SK-N-SH (cell line): ENCODE measurements around the gene IFNL2. TPM values are rescaled to one million over a fixed set of nuclear protein-coding genes. Genes with fewer than 3 reads are reported as not detected.

ENCODE experiments used
- CTCF ChIA-PET: fragments of 300-600, 350-600 bp; formaldehyde crosslinking; extraction: SDS; loops from one replicate; lab custom pipeline; 2021; lab: Yijun Ruan, JAX
- POLR2A ChIA-PET: fragments of 350-600 bp; sonication (Branson Sonifier 250); formaldehyde crosslinking; extraction: SDS; loops from one replicate; lab custom pipeline; 2020; ENCODE audit warnings: antibody characterized with exemption, inconsistent platforms; lab: Yijun Ruan, JAX
- DNase-seq: peaks from one replicate; pipeline ENCODE4 v3.0.0; 2012
- H2AFZ ChIP-seq: fragments of 200-600 bp; sonication (generic); 2 replicates; pipeline ENCODE4 v1.8.1; 2016; ENCODE audit warnings: antibody characterized with exemption, mild to moderate bottlenecking, low read depth
- H3F3A ChIP-seq: fragments of 200-600 bp; sonication (generic); replicated peaks from 2 replicates; pipeline ENCODE3; 2016; ENCODE audit warnings: antibody characterized with exemption, mild to moderate bottlenecking; ENCODE audit not compliant: insufficient read depth
- H3K27ac ChIP-seq, 2 experiments: fragments of 200-500 bp in 1 of 2; fragments of 200-600 bp in 1 of 2; sonication (Bioruptor generic) in 1 of 2; sonication (generic), shearing (Covaris generic) in 1 of 2; 2 replicates each; pipeline versions ENCODE4 v1.5.1 to v1.6.1; 2014 to 2016; ENCODE audit warnings: low read depth in 2 of 2, inconsistent platforms in 1 of 2, low read length in 1 of 2, mild to moderate bottlenecking in 1 of 2, mixed read lengths in 1 of 2
- H3K27me3 ChIP-seq: fragments of 200-600 bp; sonication (generic), shearing (Covaris generic); 2 replicates; pipeline ENCODE4 v1.6.1; 2016; ENCODE audit warnings: mixed run types; ENCODE audit not compliant: insufficient read depth
- H3K36me3 ChIP-seq, 2 experiments: fragments of 200-500 bp in 1 of 2; fragments of 200-600 bp in 1 of 2; sonication (Bioruptor generic) in 1 of 2; sonication (generic) in 1 of 2; replicated peaks in 1 of 2; 2 replicates each; pipeline versions ENCODE3 to v1.5.1; 2014 to 2016; ENCODE audit warnings: low read length in 1 of 2, mild to moderate bottlenecking in 1 of 2; ENCODE audit not compliant: insufficient read depth in 2 of 2, control insufficient read depth in 1 of 2
- H3K4me1 ChIP-seq, 2 experiments: fragments of 200-500 bp in 1 of 2; fragments of 200-600 bp in 1 of 2; sonication (Bioruptor generic) in 1 of 2; sonication (generic), shearing (Covaris generic) in 1 of 2; 2 replicates each; pipeline versions ENCODE4 v1.5.1 to v1.6.1; 2014 to 2016; ENCODE audit warnings: low read depth in 1 of 2, low read length in 1 of 2, mixed run types in 1 of 2; ENCODE audit not compliant: insufficient read depth in 2 of 2, control insufficient read depth in 1 of 2
- H3K4me2 ChIP-seq: fragments of 200-600 bp; sonication (generic), shearing (Covaris generic); 2 replicates; pipeline ENCODE4 v1.6.1; 2017; ENCODE audit warnings: mixed run types
- H3K4me3 ChIP-seq, 2 experiments: fragments of 200-500 bp in 1 of 2; fragments of 200-600 bp in 1 of 2; sonication (Bioruptor generic) in 1 of 2; sonication (generic), shearing (Covaris generic) in 1 of 2; 2 replicates each; pipeline versions ENCODE4 v1.5.1 to v1.8.1; 2014 to 2016; ENCODE audit warnings: low read depth in 2 of 2, inconsistent platforms in 1 of 2, low read length in 1 of 2, mild to moderate bottlenecking in 1 of 2, mixed read lengths in 1 of 2, moderate library complexity in 1 of 2
- H3K79me2 ChIP-seq: fragments of 200-600 bp; sonication (generic); 2 replicates; pipeline ENCODE4 v1.8.1; 2017; ENCODE audit warnings: mild to moderate bottlenecking; ENCODE audit not compliant: insufficient read depth
- H3K9ac ChIP-seq: fragments of 200-600 bp; sonication (generic); 2 replicates; pipeline ENCODE4 v1.6.1; 2017; ENCODE audit warnings: mixed run types
- H3K9me2 ChIP-seq: fragments of 200-600 bp; sonication (generic); 2 replicates; pipeline ENCODE4 v1.6.1; 2017; ENCODE audit warnings: mixed run types
- H3K9me3 ChIP-seq: fragments of 200-600 bp; sonication (generic); 2 replicates; pipeline ENCODE4 v1.6.1; 2017; ENCODE audit warnings: mixed run types, mild to moderate bottlenecking, moderate library complexity
- H4K20me1 ChIP-seq: fragments of 200-600 bp; sonication (generic); 2 replicates; pipeline ENCODE4 v1.6.1; 2017; ENCODE audit warnings: mild to moderate bottlenecking, mixed run types; ENCODE audit not compliant: insufficient read depth
- EP300 ChIP-seq, 2 experiments: IDR thresholded peaks; 2 replicates each; pipeline versions ENCODE4 v1.4.0 to v1.6.1; 2012; ENCODE audit warnings: borderline replicate concordance in 1 of 2, low read depth in 1 of 2, low read length in 1 of 2
- FOSL2 ChIP-seq: IDR thresholded peaks from 2 replicates; pipeline ENCODE4 v1.4.0; 2012; ENCODE audit warnings: low read depth, mild to moderate bottlenecking, moderate library complexity, borderline replicate concordance
- FOXJ3 ChIP-seq: sonication (generic); formaldehyde crosslinking; IDR thresholded peaks from 2 replicates; pipeline ENCODE4 v1.5.1; 2020; ENCODE audit warnings: mild to moderate bottlenecking, missing genetic modification reagents
- FOXM1 ChIP-seq: IDR thresholded peaks from 2 replicates; pipeline ENCODE4 v1.4.0; 2012; ENCODE audit warnings: low read depth, mild to moderate bottlenecking
- GATA2 ChIP-seq: sonication (generic); formaldehyde crosslinking; IDR thresholded peaks from 2 replicates; pipeline ENCODE4 v1.5.0; 2020; ENCODE audit warnings: mild to moderate bottlenecking, missing genetic modification reagents
- JUND ChIP-seq: IDR thresholded peaks from 2 replicates; pipeline ENCODE4 v1.4.0; 2012
- MEF2A ChIP-seq: IDR thresholded peaks from 2 replicates; pipeline ENCODE4 v1.4.0; 2012; ENCODE audit warnings: low read depth, borderline replicate concordance
- MXI1 ChIP-seq: IDR thresholded peaks from 2 replicates; pipeline ENCODE4 v1.6.1; 2012; ENCODE audit warnings: mild to moderate bottlenecking, low read depth, low read length, improper control_type of control experiment
- NFIC ChIP-seq: IDR thresholded peaks from 2 replicates; pipeline ENCODE4 v1.4.0; 2012; ENCODE audit warnings: borderline replicate concordance
- NRF1 ChIP-seq: IDR thresholded peaks from 2 replicates; pipeline ENCODE4 v1.6.1; 2012; ENCODE audit warnings: low read depth, mild to moderate bottlenecking, low read length
- RAD21 ChIP-seq: IDR thresholded peaks from 2 replicates; pipeline ENCODE4 v1.6.1; 2012; ENCODE audit warnings: mild to moderate bottlenecking, low read length
- RFX5 ChIP-seq: IDR thresholded peaks from 2 replicates; pipeline ENCODE4 v1.6.1; 2012; ENCODE audit warnings: mild to moderate bottlenecking, improper control_type of control experiment, low read length
- SIN3A ChIP-seq: IDR thresholded peaks from 2 replicates; pipeline ENCODE4 v1.6.1; 2012; ENCODE audit warnings: low read depth, mild to moderate bottlenecking, low read length, moderate library complexity, borderline replicate concordance
- SMC3 ChIP-seq: IDR thresholded peaks from 2 replicates; pipeline ENCODE4 v1.6.1; 2012; ENCODE audit warnings: low read depth, low read length, improper control_type of control experiment
- TCF12 ChIP-seq: IDR thresholded peaks from 2 replicates; pipeline ENCODE4 v1.4.0; 2012
- YY1 ChIP-seq: IDR thresholded peaks from 2 replicates; pipeline ENCODE4 v1.4.0; 2012; ENCODE audit warnings: low read depth, mild to moderate bottlenecking
- WGBS: methylation state at CpG from one replicate; pipeline ENCODE4 v1.1.6; 2017; ENCODE audit warnings: low lambda C conversion rate; 5-methylcytosine and 5-hydroxymethylcytosine counted together
- polyA plus RNA-seq, 3 experiments: library from polyadenylated mRNA; depleted of rRNA; stranded (reverse); fragments of >200 nt; gene quantifications; 2 replicates each; pipeline ENCODE4 v1.2.3, GENCODE V29; 2012
- TF ChIP-seq, protein P1 (sequence below): fragments of 200-600 bp; sonication (generic); IDR thresholded peaks from 2 replicates; pipeline ENCODE4 v1.6.1; 2017; ENCODE audit warnings: antibody characterized with exemption, mild to moderate bottlenecking, moderate library complexity
- TF ChIP-seq, protein P2 (sequence below): IDR thresholded peaks from 2 replicates; pipeline ENCODE4 v1.4.0; 2012; ENCODE audit warnings: low read depth
- TF ChIP-seq, protein P3 (sequence below): fragments of 150-350 bp; IDR thresholded peaks from 2 replicates; pipeline ENCODE4 v1.6.1; 2016; ENCODE audit warnings: mild to moderate bottlenecking, low read depth, low read length

Gene IFNL2
- polyA plus RNA-seq, 1 of the 3 experiments (the other 2 are of a cell fraction) = not detected

DNA sequence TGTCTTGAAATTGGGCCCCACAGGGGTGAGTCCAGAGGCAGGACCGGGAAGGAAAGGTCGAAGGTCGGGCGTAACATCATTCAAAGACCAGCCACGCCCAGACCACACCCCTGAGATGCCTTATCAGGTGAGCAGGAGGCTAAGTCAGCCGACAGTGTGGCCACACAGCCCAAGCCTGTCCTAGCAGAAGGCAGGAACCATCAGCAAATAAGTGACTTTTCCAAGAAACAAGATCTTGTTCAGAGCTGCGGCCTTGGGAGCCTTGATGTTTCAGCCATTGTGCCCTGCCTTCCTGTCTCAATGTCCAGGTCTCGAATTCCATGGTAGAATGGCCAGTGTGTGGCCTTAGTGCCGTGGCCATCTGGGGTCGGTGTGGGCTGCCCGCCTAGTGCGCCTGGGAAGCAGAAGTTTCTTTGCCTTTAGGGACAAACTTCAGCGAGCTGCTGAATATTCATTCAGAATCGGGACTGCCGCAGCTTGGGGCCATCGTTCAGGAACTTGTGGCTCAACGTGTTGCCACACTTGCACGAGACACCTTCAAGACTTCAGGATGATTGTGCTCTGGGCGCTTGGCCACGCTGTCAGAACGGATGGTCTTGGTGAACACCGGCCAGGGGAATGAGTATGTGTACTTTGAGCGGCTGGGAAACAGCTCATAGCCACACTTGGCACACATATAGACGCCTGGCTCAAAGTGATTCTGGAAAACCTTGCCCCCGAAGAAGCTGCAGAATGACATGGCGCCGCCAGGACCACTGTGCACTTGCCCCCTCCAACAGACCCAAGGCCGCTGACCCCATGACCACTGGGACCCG lies 13.5 kb upstream of the IFNL2 start:
- POLR2A ChIA-PET = no interaction called here
- H3K27me3 ChIP-seq = peaks cover 4% of the 10 kb centered on the region; the same call in 1 of the 2 replicates
- 61% methylated on average over 29 of the region's 29 CpGs for WGBS
- no peaks in the 10 kb centered on the region for H3K9me3 ChIP-seq
- H3K9ac ChIP-seq = no peak overlapping the region
- no peak overlapping the region for H3K27ac ChIP-seq
- no peaks in the 10 kb centered on the region for H4K20me1 ChIP-seq
- no peak overlapping the region for H3K4me2 ChIP-seq
- peaks cover 0 to 3% of the 10 kb centered on the region in 2 experiments; a peak in 1 of 4 replicates for H3K4me1 ChIP-seq
- TF ChIP-seq NRF1 (no peak), GATA2 (CRISPR knock-in tag) (no peak), FOXM1 (no peak), MXI1 (no peak), EP300 (IDR thresholded peaks at IDR 0.05; ENCODE audit: borderline replicate concordance in 1 of 2, low read depth in 1 of 2, low read length in 1 of 2) (no peak), RAD21 (no peak)
- TF ChIP-seq, protein P1, sequence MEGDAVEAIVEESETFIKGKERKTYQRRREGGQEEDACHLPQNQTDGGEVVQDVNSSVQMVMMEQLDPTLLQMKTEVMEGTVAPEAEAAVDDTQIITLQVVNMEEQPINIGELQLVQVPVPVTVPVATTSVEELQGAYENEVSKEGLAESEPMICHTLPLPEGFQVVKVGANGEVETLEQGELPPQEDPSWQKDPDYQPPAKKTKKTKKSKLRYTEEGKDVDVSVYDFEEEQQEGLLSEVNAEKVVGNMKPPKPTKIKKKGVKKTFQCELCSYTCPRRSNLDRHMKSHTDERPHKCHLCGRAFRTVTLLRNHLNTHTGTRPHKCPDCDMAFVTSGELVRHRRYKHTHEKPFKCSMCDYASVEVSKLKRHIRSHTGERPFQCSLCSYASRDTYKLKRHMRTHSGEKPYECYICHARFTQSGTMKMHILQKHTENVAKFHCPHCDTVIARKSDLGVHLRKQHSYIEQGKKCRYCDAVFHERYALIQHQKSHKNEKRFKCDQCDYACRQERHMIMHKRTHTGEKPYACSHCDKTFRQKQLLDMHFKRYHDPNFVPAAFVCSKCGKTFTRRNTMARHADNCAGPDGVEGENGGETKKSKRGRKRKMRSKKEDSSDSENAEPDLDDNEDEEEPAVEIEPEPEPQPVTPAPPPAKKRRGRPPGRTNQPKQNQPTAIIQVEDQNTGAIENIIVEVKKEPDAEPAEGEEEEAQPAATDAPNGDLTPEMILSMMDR = no peak
- TF ChIP-seq, protein P2, sequence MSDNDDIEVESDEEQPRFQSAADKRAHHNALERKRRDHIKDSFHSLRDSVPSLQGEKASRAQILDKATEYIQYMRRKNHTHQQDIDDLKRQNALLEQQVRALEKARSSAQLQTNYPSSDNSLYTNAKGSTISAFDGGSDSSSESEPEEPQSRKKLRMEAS = no peak
- H3K4me3 ChIP-seq = no peak overlapping the region
- DNase-seq = no peak
- H2AFZ ChIP-seq = no peak overlapping the region
- CTCF ChIA-PET = interaction anchor here (0.9 kb wide), 1 partner anchor 49 kb away, joined by 3 read pairs; no protein-coding TSS in a partner anchor
- H3K36me3 ChIP-seq = no peaks in the 10 kb centered on the region
- H3F3A ChIP-seq = no peaks in the 10 kb centered on the region
- H3K9me2 ChIP-seq = no peaks in the 10 kb centered on the region
- no peaks in the 10 kb centered on the region for H3K79me2 ChIP-seq

DNA sequence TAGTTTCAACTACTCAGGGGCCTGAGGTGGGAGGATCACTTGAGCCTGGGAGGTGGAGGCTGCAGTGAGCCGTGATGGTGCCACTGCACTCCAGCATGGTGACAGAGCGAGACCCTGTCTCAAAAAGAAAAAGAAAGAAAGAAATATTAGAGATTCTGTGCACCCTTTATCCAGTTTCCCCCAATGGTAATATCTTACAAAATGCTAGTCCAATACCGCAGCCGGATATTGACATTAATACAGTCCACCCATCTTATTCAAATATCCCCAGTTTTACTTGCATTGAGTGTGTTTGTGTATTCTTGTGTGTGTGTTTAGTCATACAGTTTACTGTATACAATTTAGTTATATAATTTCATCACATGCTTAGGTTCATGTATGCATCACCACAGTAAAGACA lies 11.0 kb upstream of the IFNL2 start:
- Histone ChIP-seq H3K27ac (no peak overlapping the region), H3K9me3 (no peaks in the 10 kb centered on the region), H3K4me1 (peaks cover 0 to 3% of the 10 kb centered on the region in 2 experiments; a peak in 1 of 4 replicates), H3K36me3 (no peaks in the 10 kb centered on the region), H3K79me2 (no peaks in the 10 kb centered on the region), H3K4me2 (no peak overlapping the region), H4K20me1 (no peaks in the 10 kb centered on the region), H3K9ac (no peak overlapping the region), H3F3A (no peaks in the 10 kb centered on the region), H3K9me2 (no peaks in the 10 kb centered on the region), H2AFZ (no peak overlapping the region), H3K27me3 (peaks cover 5% of the 10 kb centered on the region; the same call in 1 of the 2 replicates), H3K4me3 (no peak overlapping the region)
- ChIA-PET POLR2A (no interaction called here), CTCF (no interaction called here)
- DNase-seq = no peak
- 84% methylated on average over 4 of the region's 4 CpGs for WGBS
- TF ChIP-seq MXI1 (no peak), JUND (no peak), TCF12 (no peak), SIN3A (no peak), SMC3 (no peak), NRF1 (no peak), MEF2A (no peak), FOXJ3 (no peak), FOSL2 (no peak), GATA2 (CRISPR knock-in tag) (no peak), FOXM1 (no peak), RFX5 (no peak), YY1 (no peak), NFIC (no peak)
- TF ChIP-seq, protein P1 = no peak
- TF ChIP-seq, protein P3, sequence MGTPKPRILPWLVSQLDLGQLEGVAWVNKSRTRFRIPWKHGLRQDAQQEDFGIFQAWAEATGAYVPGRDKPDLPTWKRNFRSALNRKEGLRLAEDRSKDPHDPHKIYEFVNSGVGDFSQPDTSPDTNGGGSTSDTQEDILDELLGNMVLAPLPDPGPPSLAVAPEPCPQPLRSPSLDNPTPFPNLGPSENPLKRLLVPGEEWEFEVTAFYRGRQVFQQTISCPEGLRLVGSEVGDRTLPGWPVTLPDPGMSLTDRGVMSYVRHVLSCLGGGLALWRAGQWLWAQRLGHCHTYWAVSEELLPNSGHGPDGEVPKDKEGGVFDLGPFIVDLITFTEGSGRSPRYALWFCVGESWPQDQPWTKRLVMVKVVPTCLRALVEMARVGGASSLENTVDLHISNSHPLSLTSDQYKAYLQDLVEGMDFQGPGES = no peak
